ENCODE results near the gene RHBDL2. TPM values are rescaled to one million over a fixed set of nuclear protein-coding genes. Genes with fewer than 3 reads are reported as not detected.

Gene RHBDL2
- total RNA-seq, 1 experiment from 2014 or later: 7.1 TPM

GRCh38 chr1:38940339-38941047 is 1.1 kb downstream of the RHBDL2 start:
- CTCF ChIA-PET: no interaction called here
- POLR2A ChIA-PET: no interaction called here
- peak overlapping the region; percentile 44 to 65 for H3K4me3 ChIP-seq (ENCODE audit: low read depth in 2 of 2, low read length in 2 of 2)

GRCh38 chr1:38938722-38939260 is 2.8 kb downstream of the RHBDL2 start:
- Histone ChIP-seq H3K9me3 (ENCODE audit: control insufficient read depth, insufficient read depth, low read depth, low read length) (no peaks in the 10 kb centered on the region), H3K27ac (ENCODE audit: low read length) (no peak overlapping the region), H3K4me1 (ENCODE audit: control insufficient read depth, insufficient read depth, low read length) (peaks cover 5% of the 10 kb centered on the region; the same call in 1 of the 2 replicates), H3K4me3 (ENCODE audit: low read depth in 2 of 2, low read length in 2 of 2) (no peak overlapping the region), H3K36me3 (ENCODE audit: control insufficient read depth, insufficient read depth, low read length) (no peaks in the 10 kb centered on the region), H3K27me3 (ENCODE audit: control insufficient read depth, insufficient read depth, low read length) (no peaks in the 10 kb centered on the region)
- BruUV-seq (replicated peaks): no TSS peak
- no peak for DNase-seq (ENCODE audit: low read depth, low spot score)
- intact Hi-C loops (cut with micrococcal nuclease; ENCODE audit: unreplicated experiment) (no loop called here), in situ Hi-C loops (cut with HindIII; ENCODE audit: low pct_unique_long_range_greater_than_20kb, low sequenced_read_pairs) (no loop called here)
- ATAC-seq: peak; percentile 39; the same call in 1 of the 2 replicates
- CTCF ChIA-PET: interaction anchor here (0.5 kb wide), 1 partner anchor 25 kb away, joined by 3 read pairs; no protein-coding TSS in a partner anchor
- POLR2A ChIA-PET: no interaction called here
- no peak for TF ChIP-seq POLR2AphosphoS5 (IDR thresholded peaks at IDR 0.05; ENCODE audit: low read depth, low read length)
- no peak for TF ChIP-seq SIN3A (IDR thresholded peaks at IDR 0.05; ENCODE audit: borderline replicate concordance, insufficient read depth, low read depth, low read length)
- TF ChIP-seq REST (IDR thresholded peaks at IDR 0.05; ENCODE audit: insufficient read depth in 1 of 2, low read depth in 2 of 2, low read length in 1 of 2): no peak
- TF ChIP-seq TCF7L2 (IDR thresholded peaks at IDR 0.05; ENCODE audit: low read depth, low read length): no peak

More at GRCh38 chr1:38940339-38941047, 1.1 kb downstream of the RHBDL2 start:
- ATAC-seq (no peak), DNase-seq (ENCODE audit: low read depth, low spot score) (no peak)
- H3K27ac ChIP-seq (ENCODE audit: low read length): peak overlapping the region; percentile 71; the same call in 1 of the 2 replicates
- no peaks in the 10 kb centered on the region for H3K36me3 ChIP-seq (ENCODE audit: control insufficient read depth, insufficient read depth, low read length)
- TF ChIP-seq CTCF (IDR thresholded peaks at IDR 0.05) (no peak), POLR2AphosphoS5 (IDR thresholded peaks at IDR 0.05; ENCODE audit: low read depth, low read length) (no peak), TCF7L2 (IDR thresholded peaks at IDR 0.05; ENCODE audit: low read depth, low read length) (no peak), SIN3A (IDR thresholded peaks at IDR 0.05; ENCODE audit: borderline replicate concordance, insufficient read depth, low read depth, low read length) (no peak), REST (IDR thresholded peaks at IDR 0.05; ENCODE audit: insufficient read depth in 1 of 2, low read depth in 2 of 2, low read length in 1 of 2) (no peak)
- in situ Hi-C loops (cut with HindIII; ENCODE audit: low pct_unique_long_range_greater_than_20kb, low sequenced_read_pairs) (no loop called here), intact Hi-C loops (cut with micrococcal nuclease; ENCODE audit: unreplicated experiment) (no loop called here)
- H3K27me3 ChIP-seq (ENCODE audit: control insufficient read depth, insufficient read depth, low read length): no peaks in the 10 kb centered on the region
- peaks cover 5% of the 10 kb centered on the region; the same call in 1 of the 2 replicates for H3K4me1 ChIP-seq (ENCODE audit: control insufficient read depth, insufficient read depth, low read length)
- BruUV-seq (replicated peaks): no TSS peak
- H3K9me3 ChIP-seq (ENCODE audit: control insufficient read depth, insufficient read depth, low read depth, low read length): no peaks in the 10 kb centered on the region
